Subcutaneous adipose tissue (tissue), 4 donors: Measurements from ENCODE around the gene RTN4. TPM values are rescaled to one million over a fixed set of nuclear protein-coding genes. Genes with fewer than 3 reads are reported as not detected.

ENCODE experiments used
- total RNA-seq, 4 donors: library from RNA; depleted of rRNA; stranded (reverse); fragments of >200 nt; gene quantifications; one replicate each; pipeline ENCODE4 v1.1.0, GENCODE V29; 2016
- TF ChIP-seq, protein P1 (sequence below): fragments of 450-650 bp; IDR thresholded peaks from one replicate; pipeline ENCODE4 v1.5.1; 2016; ENCODE audit warnings: low read depth, mild to moderate bottlenecking, control low read depth, antibody characterized with exemption, moderate library complexity

The RTN4 gene
- total RNA-seq, 4 donors from 2014 or later = 347 to 464 (median 405) TPM

DNA sequence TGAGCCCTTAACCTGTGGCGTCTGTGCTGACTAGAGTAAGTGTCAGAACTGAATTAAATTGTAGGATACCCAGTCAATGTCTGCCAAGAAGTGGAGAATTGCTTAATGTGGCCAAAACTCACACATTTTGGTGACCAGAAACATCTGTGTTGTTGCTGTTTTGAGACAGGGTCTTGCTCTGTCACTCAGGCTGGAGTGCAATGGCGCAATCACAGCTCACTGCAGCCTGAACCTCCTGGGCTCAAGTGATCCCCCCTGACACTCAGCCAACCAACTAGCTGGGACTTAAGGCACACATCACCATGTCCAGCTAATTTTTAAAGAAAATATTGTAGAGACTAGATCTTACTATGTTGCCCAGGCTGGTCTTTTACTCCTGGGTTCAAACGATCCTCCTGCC is 34.4 kb upstream of the RTN4 start:
- TF ChIP-seq, protein P1, sequence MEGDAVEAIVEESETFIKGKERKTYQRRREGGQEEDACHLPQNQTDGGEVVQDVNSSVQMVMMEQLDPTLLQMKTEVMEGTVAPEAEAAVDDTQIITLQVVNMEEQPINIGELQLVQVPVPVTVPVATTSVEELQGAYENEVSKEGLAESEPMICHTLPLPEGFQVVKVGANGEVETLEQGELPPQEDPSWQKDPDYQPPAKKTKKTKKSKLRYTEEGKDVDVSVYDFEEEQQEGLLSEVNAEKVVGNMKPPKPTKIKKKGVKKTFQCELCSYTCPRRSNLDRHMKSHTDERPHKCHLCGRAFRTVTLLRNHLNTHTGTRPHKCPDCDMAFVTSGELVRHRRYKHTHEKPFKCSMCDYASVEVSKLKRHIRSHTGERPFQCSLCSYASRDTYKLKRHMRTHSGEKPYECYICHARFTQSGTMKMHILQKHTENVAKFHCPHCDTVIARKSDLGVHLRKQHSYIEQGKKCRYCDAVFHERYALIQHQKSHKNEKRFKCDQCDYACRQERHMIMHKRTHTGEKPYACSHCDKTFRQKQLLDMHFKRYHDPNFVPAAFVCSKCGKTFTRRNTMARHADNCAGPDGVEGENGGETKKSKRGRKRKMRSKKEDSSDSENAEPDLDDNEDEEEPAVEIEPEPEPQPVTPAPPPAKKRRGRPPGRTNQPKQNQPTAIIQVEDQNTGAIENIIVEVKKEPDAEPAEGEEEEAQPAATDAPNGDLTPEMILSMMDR = no peak

DNA sequence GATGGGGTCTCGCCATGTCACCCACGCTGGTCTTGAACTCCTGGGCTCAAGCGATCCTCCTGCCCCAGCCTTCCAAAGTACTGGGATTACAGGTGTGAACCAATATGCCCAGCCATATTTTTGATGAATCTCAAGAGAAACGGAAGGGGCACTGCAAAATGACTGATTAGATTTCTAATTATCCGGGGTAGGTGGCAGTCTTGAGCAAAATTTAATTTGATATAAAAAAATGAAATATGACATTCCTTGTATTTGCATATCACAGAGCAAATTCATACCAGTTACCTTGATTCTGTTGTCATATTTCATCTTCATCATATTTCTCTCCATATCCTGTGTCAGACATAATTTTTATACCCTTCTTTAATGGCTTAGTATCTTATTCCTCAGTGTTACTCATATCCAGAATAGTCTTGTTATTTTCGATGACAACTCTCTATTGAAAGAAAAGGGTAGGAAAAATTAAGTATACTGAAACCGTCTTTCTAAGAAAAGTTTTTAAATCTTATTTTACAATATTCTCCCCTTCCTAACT is 30.0 kb upstream of the RTN4 start:
- TF ChIP-seq, protein P1 = no peak

GRCh38 chr2:55078956-55079355 is 28.7 kb upstream of the RTN4 start:
- TF ChIP-seq, protein P1 = no peak

DNA sequence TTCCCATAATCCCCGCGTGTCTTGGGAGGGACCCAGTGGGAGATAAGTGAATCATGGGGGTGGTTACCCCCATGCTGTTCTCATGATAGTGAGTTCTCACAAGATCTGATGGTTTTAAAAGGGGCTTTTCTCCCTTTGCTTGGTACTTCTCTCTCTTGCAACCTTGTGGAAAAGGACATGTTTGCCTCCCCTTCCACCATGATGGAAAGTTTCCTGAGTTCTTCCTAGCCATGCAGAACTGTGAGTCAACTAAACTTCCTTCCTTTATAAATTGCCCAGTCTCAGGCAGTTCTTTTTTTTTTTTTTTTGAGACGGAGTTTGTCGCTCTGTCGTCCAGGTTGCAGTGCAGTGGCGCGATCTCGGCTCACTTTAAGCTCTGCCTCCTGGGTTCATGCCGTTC is 26.5 kb upstream of the RTN4 start:
- TF ChIP-seq, protein P1 = no peak

- TF ChIP-seq, protein P1 = no peak
Measured at GRCh38 chr2:55073000-55073983, 23.0 kb upstream of the RTN4 start.

DNA sequence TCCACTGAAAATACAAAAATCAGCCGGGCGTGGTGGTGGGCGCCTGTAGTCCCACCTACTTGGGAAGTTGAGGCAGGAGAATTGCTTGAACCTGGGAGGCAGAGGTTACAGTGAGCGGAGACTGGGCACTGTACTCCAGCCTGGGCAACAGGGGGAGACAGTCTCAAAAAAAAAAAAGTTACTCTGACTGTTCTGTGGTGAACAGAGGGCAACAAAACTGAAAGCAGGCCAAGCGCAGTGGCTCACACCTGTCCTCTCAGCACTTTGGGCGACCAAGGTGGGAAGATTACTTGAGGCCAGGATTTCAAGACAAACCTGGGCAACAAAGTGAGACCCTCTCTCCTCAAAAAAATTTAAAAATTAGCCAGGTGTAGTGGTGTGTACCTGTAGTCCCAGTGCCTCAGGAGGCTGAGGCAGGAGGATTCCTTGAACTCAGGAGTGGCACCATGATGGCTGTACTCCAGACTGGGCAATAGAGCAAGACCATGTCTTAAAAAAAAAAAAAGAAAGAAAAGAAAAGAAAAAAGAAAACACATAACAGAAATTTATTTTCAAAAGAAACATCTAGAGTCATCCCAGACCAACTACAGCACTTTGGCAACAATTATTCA is 13.6 kb upstream of the RTN4 start:
- TF ChIP-seq, protein P1 = no peak

GRCh38 chr2:55063226-55063625 is 13.0 kb upstream of the RTN4 start:
- TF ChIP-seq, protein P1 = no peak
